ENCODE results near the gene SLC16A1. TPM values are rescaled to one million over a fixed set of nuclear protein-coding genes. Genes with fewer than 3 reads are reported as not detected.

Gene SLC16A1
- total RNA-seq, 1 experiment from 2014 or later = 74.6 TPM

GRCh38 chr1:112923234-112923958 is 32.6 kb downstream of the SLC16A1 start:
- H3K4me1 ChIP-seq (replicated peaks; ENCODE audit: insufficient read depth) = peaks cover 11% of the 10 kb centered on the region; the same call in 1 of the 2 replicates
- no peak for DNase-seq
- H3K4me2 ChIP-seq = no peak overlapping the region
- H3F3A ChIP-seq (ENCODE audit: insufficient read depth, low read depth) = peaks cover 39% of the 10 kb centered on the region; the same call in 1 of the 2 replicates
- ChIA-PET POLR2A (ENCODE audit: unreplicated experiment) (no interaction called here), CTCF (no interaction called here)
- H3K79me2 ChIP-seq (ENCODE audit: low read depth) = 0 out of 2 replicates have a peak, but pooled peaks cover 3% of the 10 kb centered on the region
- no TSS peak for BruUV-seq (replicated peaks)
- H3K27me3 ChIP-seq (ENCODE audit: insufficient read depth, low read depth) = no peaks in the 10 kb centered on the region
- TF ChIP-seq, protein P1, sequence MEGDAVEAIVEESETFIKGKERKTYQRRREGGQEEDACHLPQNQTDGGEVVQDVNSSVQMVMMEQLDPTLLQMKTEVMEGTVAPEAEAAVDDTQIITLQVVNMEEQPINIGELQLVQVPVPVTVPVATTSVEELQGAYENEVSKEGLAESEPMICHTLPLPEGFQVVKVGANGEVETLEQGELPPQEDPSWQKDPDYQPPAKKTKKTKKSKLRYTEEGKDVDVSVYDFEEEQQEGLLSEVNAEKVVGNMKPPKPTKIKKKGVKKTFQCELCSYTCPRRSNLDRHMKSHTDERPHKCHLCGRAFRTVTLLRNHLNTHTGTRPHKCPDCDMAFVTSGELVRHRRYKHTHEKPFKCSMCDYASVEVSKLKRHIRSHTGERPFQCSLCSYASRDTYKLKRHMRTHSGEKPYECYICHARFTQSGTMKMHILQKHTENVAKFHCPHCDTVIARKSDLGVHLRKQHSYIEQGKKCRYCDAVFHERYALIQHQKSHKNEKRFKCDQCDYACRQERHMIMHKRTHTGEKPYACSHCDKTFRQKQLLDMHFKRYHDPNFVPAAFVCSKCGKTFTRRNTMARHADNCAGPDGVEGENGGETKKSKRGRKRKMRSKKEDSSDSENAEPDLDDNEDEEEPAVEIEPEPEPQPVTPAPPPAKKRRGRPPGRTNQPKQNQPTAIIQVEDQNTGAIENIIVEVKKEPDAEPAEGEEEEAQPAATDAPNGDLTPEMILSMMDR (conservative IDR thresholded peaks at IDR 0.05) = no peak
- no peak for TF ChIP-seq EZH2 (IDR thresholded peaks at IDR 0.05; ENCODE audit: low read depth)
- intact Hi-C loops (cut with micrococcal nuclease; ENCODE audit: unreplicated experiment) = no loop called here
- peaks cover 25% of the 10 kb centered on the region for H3K36me3 ChIP-seq (ENCODE audit: low read depth)
- H3K27ac ChIP-seq = no peak overlapping the region
- H3K4me3 ChIP-seq = no peak overlapping the region
- H2AFZ ChIP-seq = no peak overlapping the region
- no peaks in the 10 kb centered on the region for H3K9me3 ChIP-seq (ENCODE audit: insufficient read depth, low read depth)
- H3K9me2 ChIP-seq (ENCODE audit: insufficient read depth) = no peaks in the 10 kb centered on the region
- H4K20me1 ChIP-seq (ENCODE audit: insufficient read depth) = no peaks in the 10 kb centered on the region

GRCh38 chr1:112911506-112912220 is 44.3 kb downstream of the SLC16A1 start:
- H3K27me3 ChIP-seq (ENCODE audit: insufficient read depth, low read depth) = no peaks in the 10 kb centered on the region
- intact Hi-C loops (cut with micrococcal nuclease; ENCODE audit: unreplicated experiment) = no loop called here
- peaks cover 16% of the 10 kb centered on the region; the same call in 1 of the 2 replicates for H3F3A ChIP-seq (ENCODE audit: insufficient read depth, low read depth)
- BruUV-seq (replicated peaks) = no TSS peak
- POLR2A ChIA-PET (ENCODE audit: unreplicated experiment) = no interaction called here
- H3K36me3 ChIP-seq (ENCODE audit: low read depth) = peaks cover 19% of the 10 kb centered on the region
- no peak overlapping the region for H2AFZ ChIP-seq
- DNase-seq = no peak
- TF ChIP-seq, protein P1 (conservative IDR thresholded peaks at IDR 0.05) = no peak
- TF ChIP-seq EZH2 (IDR thresholded peaks at IDR 0.05; ENCODE audit: low read depth) = no peak
- peaks cover 14% of the 10 kb centered on the region for H3K4me1 ChIP-seq (replicated peaks; ENCODE audit: insufficient read depth)
- no peak overlapping the region for H3K4me2 ChIP-seq
- CTCF ChIA-PET = no interaction called here
- H3K9me3 ChIP-seq (ENCODE audit: insufficient read depth, low read depth) = 0 out of 2 replicates have a peak, but pooled peaks cover under 1% of the 10 kb centered on the region
- no peak overlapping the region for H3K4me3 ChIP-seq
- no peaks in the 10 kb centered on the region for H3K9me2 ChIP-seq (ENCODE audit: insufficient read depth)
- no peaks in the 10 kb centered on the region for H4K20me1 ChIP-seq (ENCODE audit: insufficient read depth)
- H3K27ac ChIP-seq = no peak overlapping the region
- 0 out of 2 replicates have a peak, but pooled peaks cover 10% of the 10 kb centered on the region for H3K79me2 ChIP-seq (ENCODE audit: low read depth)

DNA sequence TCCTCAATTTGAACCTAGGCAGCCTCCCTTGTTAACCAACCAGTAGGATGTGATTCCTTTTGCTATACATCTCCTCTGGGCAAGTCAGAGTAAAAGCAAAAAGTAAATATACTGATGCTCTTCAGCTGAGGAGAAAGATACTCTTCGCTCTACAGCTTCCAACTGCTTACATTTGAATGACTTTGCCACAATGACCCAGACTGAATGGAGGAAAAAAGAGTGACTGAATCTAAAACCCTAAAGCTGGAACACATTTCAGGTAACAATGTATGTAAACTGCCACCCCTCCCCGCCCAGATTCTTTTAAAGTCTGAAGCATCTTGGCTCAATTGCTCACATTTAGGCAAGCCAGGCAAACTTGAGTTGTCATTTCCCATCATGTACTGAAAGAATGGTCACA is 46.1 kb downstream of the SLC16A1 start:
- DNase-seq = no peak
- Histone ChIP-seq H3F3A (ENCODE audit: insufficient read depth, low read depth) (peaks cover 26% of the 10 kb centered on the region), H3K9me3 (ENCODE audit: insufficient read depth, low read depth) (0 out of 2 replicates have a peak, but pooled peaks cover 4% of the 10 kb centered on the region), H3K27ac (no peak overlapping the region), H3K4me3 (no peak overlapping the region), H4K20me1 (ENCODE audit: insufficient read depth) (no peaks in the 10 kb centered on the region), H3K9me2 (ENCODE audit: insufficient read depth) (no peaks in the 10 kb centered on the region), H3K36me3 (ENCODE audit: low read depth) (peaks cover 24% of the 10 kb centered on the region), H3K4me1 (replicated peaks; ENCODE audit: insufficient read depth) (peaks cover 20% of the 10 kb centered on the region), H3K27me3 (ENCODE audit: insufficient read depth, low read depth) (no peaks in the 10 kb centered on the region), H3K79me2 (ENCODE audit: low read depth) (0 out of 2 replicates have a peak, but pooled peaks cover 4% of the 10 kb centered on the region), H2AFZ (no peak overlapping the region), H3K4me2 (no peak overlapping the region)
- TF ChIP-seq EZH2 (IDR thresholded peaks at IDR 0.05; ENCODE audit: low read depth) = no peak
- TF ChIP-seq, protein P1 (conservative IDR thresholded peaks at IDR 0.05) = no peak
- intact Hi-C loops (cut with micrococcal nuclease; ENCODE audit: unreplicated experiment) = no loop called here
- no TSS peak for BruUV-seq (replicated peaks)
- ChIA-PET POLR2A (ENCODE audit: unreplicated experiment) (no interaction called here), CTCF (no interaction called here)
